HEK293T (cell line): ENCODE data around the gene ZNF541.
"Not testable (repeated sequence)": the region's sequence is repeated elsewhere in the genome, so short reads cannot be mapped to it uniquely, and the experiment has no call there.

Source experiments
- BHLHE40 ChIP-seq: fragments of 450-650 bp; IDR thresholded peaks from 2 replicates; pipeline ENCODE4 v1.6.1; 2016; ENCODE audit warnings: mild to moderate bottlenecking, moderate library complexity, borderline replicate concordance
- ELF4 ChIP-seq: fragments of 450-650 bp; IDR thresholded peaks from 2 replicates; pipeline ENCODE4 v1.6.1; 2017; ENCODE audit warnings: antibody characterized with exemption
- FOXK2 ChIP-seq: fragments of 450-650 bp; IDR thresholded peaks from 2 replicates; pipeline ENCODE4 v1.6.1; 2016; ENCODE audit warnings: mild to moderate bottlenecking
- HDGF ChIP-seq: fragments of 450-650 bp; IDR thresholded peaks from 2 replicates; pipeline ENCODE4 v1.6.1; 2017; ENCODE audit warnings: antibody characterized with exemption, borderline replicate concordance
- L3MBTL2 ChIP-seq: fragments of 450-650 bp; conservative IDR thresholded peaks from 2 replicates; pipeline ENCODE4 v1.6.1; 2016; ENCODE audit warnings: mild to moderate bottlenecking
- LEF1 ChIP-seq: fragments of 450-650 bp; IDR thresholded peaks from 2 replicates; pipeline ENCODE4 v1.6.1; 2017; ENCODE audit warnings: mild to moderate bottlenecking, borderline replicate concordance
- NFRKB ChIP-seq: fragments of 450-650 bp; IDR thresholded peaks from 2 replicates; pipeline ENCODE4 v1.6.1; 2016; ENCODE audit warnings: mild to moderate bottlenecking, moderate library complexity
- SP1 ChIP-seq: fragments of 450-650 bp; IDR thresholded peaks from 2 replicates; pipeline ENCODE4 v1.6.1; 2017

DNA sequence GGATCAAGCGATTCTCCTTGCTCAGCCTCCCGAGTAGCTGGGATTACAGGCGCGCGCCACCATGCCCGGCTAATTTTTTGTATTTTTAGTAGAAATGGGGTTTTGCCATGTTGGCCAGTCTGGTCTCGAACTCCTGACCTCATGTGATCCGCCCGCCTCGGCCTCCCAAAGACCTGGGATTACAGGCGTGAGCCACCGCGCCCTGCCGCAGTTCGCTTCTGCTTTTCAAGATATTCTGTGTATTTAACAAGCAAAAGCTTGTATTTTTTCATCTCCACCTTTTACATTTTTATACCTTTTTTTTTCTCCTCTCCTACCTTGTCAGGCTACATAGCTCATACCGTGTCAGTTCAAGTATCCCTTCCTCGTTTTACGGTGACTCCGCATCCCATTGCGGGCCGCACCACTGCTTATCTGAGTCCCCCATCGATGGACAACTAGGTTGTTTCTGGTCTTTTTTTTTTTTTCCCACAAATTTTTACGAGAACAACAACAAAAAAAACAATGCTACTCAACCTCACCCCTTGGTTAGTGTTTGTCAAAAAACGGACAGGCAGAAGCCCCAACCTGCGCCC lies 26.8 kb upstream of the ZNF541 start:
- TF ChIP-seq LEF1, HDGF, ELF4, BHLHE40, SP1, NFRKB, FOXK2, L3MBTL2: not testable (repeated sequence)
